IMR-90 (cell line): Measurements from ENCODE around the gene USP25. TPM values are rescaled to one million over a fixed set of nuclear protein-coding genes. Genes with fewer than 3 reads are reported as not detected.

Experiments
- ATAC-seq: fragments of 200-7000 bp; cut with Tn5 transposase; 2 replicates; pipeline ENCODE4 v1.9.1; 2020; ENCODE audit warnings: low read depth, mild to moderate bottlenecking, moderate library complexity
- BruUV-seq: library from RNA; stranded (reverse); fragments of 400-500 nt; replicated peaks from 2 replicates; lab custom pipeline; 2021; lab: Mats Ljungman, UMichigan
- CTCF ChIA-PET: fragments of 300-600 bp; formaldehyde crosslinking; extraction: SDS; loops from one replicate; lab custom pipeline; 2021; ENCODE audit warnings: antibody characterized with exemption; lab: Yijun Ruan, JAX
- POLR2A ChIA-PET: fragments of 300-600 bp; sonication (Branson Sonifier 250); formaldehyde crosslinking; loops from one replicate; lab custom pipeline; 2022; ENCODE audit warnings: antibody characterized with exemption; ENCODE audit not compliant: unreplicated experiment; lab: Charles Lee
- DNase-seq: peaks from one replicate; pipeline ENCODE4 v3.0.0; 2013
- H2AFZ ChIP-seq: replicated peaks from 2 replicates; pipeline ENCODE3; 2013; ENCODE audit warnings: low read length, mild to moderate bottlenecking; ENCODE audit not compliant: poor library complexity
- H2AK5ac ChIP-seq: 2 replicates; pipeline ENCODE4 v1.6.1; 2013; ENCODE audit warnings: low read depth, low read length, inconsistent platforms
- H2AK9ac ChIP-seq: replicated peaks from 2 replicates; pipeline ENCODE3; 2013; ENCODE audit warnings: mild to moderate bottlenecking, low read depth, low read length, moderate library complexity; ENCODE audit not compliant: poor library complexity
- H2BK120ac ChIP-seq: 2 replicates; pipeline ENCODE4 v1.6.1; 2013; ENCODE audit warnings: low read depth, low read length, inconsistent platforms
- H2BK15ac ChIP-seq: 3 replicates; pipeline ENCODE4 v1.6.1; 2013; ENCODE audit warnings: low read depth, low read length, inconsistent platforms
- H2BK20ac ChIP-seq: 2 replicates; pipeline ENCODE4 v1.6.1; 2013; ENCODE audit warnings: low read depth, mild to moderate bottlenecking, inconsistent platforms, low read length, moderate library complexity
- H2BK5ac ChIP-seq: 2 replicates; pipeline ENCODE4 v1.6.1; 2013; ENCODE audit warnings: mild to moderate bottlenecking, low read depth, low read length, inconsistent platforms; ENCODE audit not compliant: poor library complexity, severe bottlenecking
- H3K14ac ChIP-seq: replicated peaks from 2 replicates; pipeline ENCODE4 v1.6.1; 2013; ENCODE audit warnings: low read depth, low read length, inconsistent platforms
- H3K18ac ChIP-seq: 2 replicates; pipeline ENCODE4 v1.6.1; 2013; ENCODE audit warnings: low read depth, low read length, control low read depth
- H3K23ac ChIP-seq: 2 replicates; pipeline ENCODE4 v1.6.1; 2013; ENCODE audit warnings: low read depth, low read length, inconsistent platforms
- H3K27ac ChIP-seq: 2 replicates; pipeline ENCODE4 v1.5.1; 2013; ENCODE audit warnings: mild to moderate bottlenecking, control low read depth, low read length; ENCODE audit not compliant: insufficient read depth
- H3K27me3 ChIP-seq: 2 replicates; pipeline ENCODE4 v1.6.1; 2013; ENCODE audit warnings: low read length; ENCODE audit not compliant: control insufficient read depth, insufficient read depth
- H3K36me3 ChIP-seq: 2 replicates; pipeline ENCODE4 v1.6.1; 2013; ENCODE audit warnings: low read length, mixed read lengths; ENCODE audit not compliant: control insufficient read depth, insufficient read depth
- H3K4ac ChIP-seq: 2 replicates; pipeline ENCODE4 v1.6.1; 2013; ENCODE audit warnings: low read depth, low read length, inconsistent platforms
- H3K4me1 ChIP-seq: 2 replicates; pipeline ENCODE4 v1.6.1; 2013; ENCODE audit warnings: low read length, mixed read lengths; ENCODE audit not compliant: control insufficient read depth, insufficient read depth
- H3K4me2 ChIP-seq: 2 replicates; pipeline ENCODE4 v1.6.1; 2013; ENCODE audit warnings: low read depth, mild to moderate bottlenecking, control low read depth, low read length, moderate library complexity
- H3K4me3 ChIP-seq: 2 replicates; pipeline ENCODE4 v1.5.1; 2013; ENCODE audit warnings: low read depth, mild to moderate bottlenecking, control low read depth, low read length, moderate library complexity; ENCODE audit not compliant: insufficient read depth
- H3K56ac ChIP-seq: 2 replicates; pipeline ENCODE4 v1.6.1; 2013; ENCODE audit warnings: low read length, inconsistent platforms; ENCODE audit not compliant: insufficient read depth; ENCODE audit errors: extremely low read depth
- H3K79me1 ChIP-seq, 2 experiments: 2 replicates each; pipeline ENCODE4 v1.6.1; 2013; ENCODE audit warnings: low read length in 2 of 2, inconsistent platforms in 1 of 2, low read depth in 1 of 2
- H3K9ac ChIP-seq: 2 replicates; pipeline ENCODE4 v1.6.1; 2013; ENCODE audit warnings: low read depth, low read length, control low read depth
- H3K9me1 ChIP-seq: 2 replicates; pipeline ENCODE4 v1.6.1; 2013; ENCODE audit warnings: low read length, inconsistent platforms; ENCODE audit not compliant: insufficient read depth
- H3K9me3 ChIP-seq: 2 replicates; pipeline ENCODE4 v1.6.1; 2013; ENCODE audit warnings: low read length; ENCODE audit not compliant: control insufficient read depth, insufficient read depth
- H4K20me1 ChIP-seq: 2 replicates; pipeline ENCODE4 v1.6.1; 2013; ENCODE audit warnings: low read length, inconsistent platforms; ENCODE audit not compliant: insufficient read depth
- H4K5ac ChIP-seq: 2 replicates; pipeline ENCODE4 v1.6.1; 2013; ENCODE audit warnings: mild to moderate bottlenecking, low read depth, low read length, control low read depth
- H4K8ac ChIP-seq, 2 experiments: 2 replicates each; pipeline ENCODE4 v1.6.1; 2013; ENCODE audit warnings: low read depth in 2 of 2, low read length in 2 of 2, control low read depth in 1 of 2, inconsistent platforms in 1 of 2
- H4K91ac ChIP-seq: 2 replicates; pipeline ENCODE4 v1.6.1; 2013; ENCODE audit warnings: low read depth, low read length, inconsistent platforms; ENCODE audit not compliant: insufficient read depth
- CEBPB ChIP-seq: IDR thresholded peaks from 2 replicates; pipeline ENCODE4 v1.6.1; 2012; ENCODE audit warnings: low read depth, low read length, improper control_type of control experiment
- CHD1 ChIP-seq: IDR thresholded peaks from 2 replicates; pipeline ENCODE4 v1.6.1; 2012; ENCODE audit warnings: low read depth, low read length, improper control_type of control experiment
- CTCF ChIP-seq: conservative IDR thresholded peaks from 2 replicates; pipeline ENCODE4 v1.5.1; 2012; ENCODE audit warnings: mild to moderate bottlenecking, low read depth, low read length, improper control_type of control experiment
- ELK1 ChIP-seq: fragments of 150-350 bp; IDR thresholded peaks from 2 replicates; pipeline ENCODE4 v1.6.1; 2016; ENCODE audit warnings: low read depth, mild to moderate bottlenecking, low read length, moderate library complexity, borderline replicate concordance
- FOS ChIP-seq: fragments of 150-350 bp; IDR thresholded peaks from 2 replicates; pipeline ENCODE4 v1.6.1; 2016; ENCODE audit warnings: low read depth, low read length
- MAFK ChIP-seq: IDR thresholded peaks from 2 replicates; pipeline ENCODE4 v1.6.1; 2012; ENCODE audit warnings: low read depth, low read length, improper control_type of control experiment
- MAZ ChIP-seq: IDR thresholded peaks from 2 replicates; pipeline ENCODE4 v1.6.1; 2012; ENCODE audit warnings: low read depth, mild to moderate bottlenecking, low read length, improper control_type of control experiment, moderate library complexity, borderline replicate concordance
- MXI1 ChIP-seq: IDR thresholded peaks from 2 replicates; pipeline ENCODE4 v1.6.1; 2012; ENCODE audit warnings: low read depth, mild to moderate bottlenecking, low read length, moderate library complexity, borderline replicate concordance
- NFE2L2 ChIP-seq: fragments of 150-350 bp; IDR thresholded peaks from 2 replicates; pipeline ENCODE4 v1.6.1; 2016; ENCODE audit warnings: low read depth, mild to moderate bottlenecking, low read length
- POLR2A ChIP-seq: IDR thresholded peaks from 2 replicates; pipeline ENCODE4 v1.6.1; 2012; ENCODE audit warnings: mild to moderate bottlenecking, low read depth, low read length
- RAD21 ChIP-seq: IDR thresholded peaks from 2 replicates; pipeline ENCODE4 v1.6.1; 2012; ENCODE audit warnings: low read length, improper control_type of control experiment
- RCOR1 ChIP-seq: IDR thresholded peaks from 2 replicates; pipeline ENCODE4 v1.6.1; 2012; ENCODE audit warnings: mild to moderate bottlenecking, low read length, improper control_type of control experiment; ENCODE audit not compliant: insufficient replicate concordance
- RFX5 ChIP-seq: IDR thresholded peaks from 2 replicates; pipeline ENCODE4 v1.8.0; 2012; ENCODE audit warnings: low read depth, mild to moderate bottlenecking, low read length, moderate library complexity
- USF2 ChIP-seq: fragments of 150-350 bp; IDR thresholded peaks from 2 replicates; pipeline ENCODE4 v1.6.1; 2017; ENCODE audit warnings: mild to moderate bottlenecking, antibody characterized with exemption, low read length, low read depth
- WGBS, 2 experiments: methylation state at CpG; one replicate each; pipeline versions ENCODE4 v1.1.5 to v1.1.7; 2013; ENCODE audit warnings: missing lambda C conversion rate in 2 of 2; ENCODE audit not compliant: insufficient read length in 1 of 2; ENCODE audit errors: extremely low coverage in 2 of 2; 5-methylcytosine and 5-hydroxymethylcytosine counted together
- dilution Hi-C: fragments of 300-500 bp; cut with HindIII; formaldehyde crosslinking; loops from one replicate; pipeline ENCODE4 v1.14.3; 2018; ENCODE audit warnings: low sequenced_read_pairs; ENCODE audit not compliant: unreplicated experiment
- in situ Hi-C: fragments of 300-500 bp; cut with MboI; formaldehyde crosslinking; loops from 3 replicates; pipeline ENCODE4 v1.14.3; 2019; ENCODE audit warnings: low sequenced_read_pairs, inconsistent platforms, mixed read lengths
- intact Hi-C: fragments of 100-400 bp; cut with micrococcal nuclease; formaldehyde crosslinking; loops from 2 replicates; pipeline ENCODE4 v1.10.0; 2022
- polyA plus RNA-seq, 3 experiments: library from polyadenylated mRNA; depleted of rRNA; stranded (reverse); fragments of >200 nt; gene quantifications; 2 replicates each; pipeline ENCODE4 v1.2.3, GENCODE V29; 2012; ENCODE audit warnings: low replicate concordance in 1 of 3
- total RNA-seq: library from RNA; depleted of rRNA; stranded (reverse); fragments of >200 nt; gene quantifications from 2 replicates; pipeline ENCODE4 v1.2.3, GENCODE V29; 2012

Gene USP25
- total and polyA plus RNA-seq, 2 of the 4 experiments (the other 2 are of a cell fraction), result 9.3 to 23.3 TPM

- Histone ChIP-seq H2BK120ac (no peak overlapping the region), H3K9me1 (no peaks in the 10 kb centered on the region), H3K18ac (no peak overlapping the region; the same call in 1 of the 2 replicates), H3K56ac (no peak overlapping the region; the same call in 1 of the 2 replicates), H3K9ac (no peak overlapping the region), H3K4me1 (peaks cover 2% of the 10 kb centered on the region; the same call in 1 of the 2 replicates), H3K14ac (no peak overlapping the region), H4K5ac (no peak overlapping the region), H3K27ac (no peak overlapping the region), H2AK5ac (no peak overlapping the region), H2BK5ac (no peak overlapping the region), H3K79me1 (no peaks in the 10 kb centered on the region), H4K91ac (no peak overlapping the region), H3K4me3 (no peak overlapping the region), H3K23ac (no peak overlapping the region), H4K20me1 (no peaks in the 10 kb centered on the region), H3K27me3 (no peaks in the 10 kb centered on the region), H2AFZ (no peak overlapping the region), H3K4me2 (no peak overlapping the region; the same call in 1 of the 2 replicates), H3K9me3 (no peaks in the 10 kb centered on the region), H4K8ac (no peak overlapping the region), H2BK15ac (no peak overlapping the region), H3K4ac (no peak overlapping the region), H2BK20ac (no peak overlapping the region), H2AK9ac (no peak overlapping the region), H3K36me3 (no peaks in the 10 kb centered on the region)
- DNase-seq (peak; percentile 2), ATAC-seq (peak; percentile 65)
- ChIA-PET CTCF (no interaction called here), POLR2A (no interaction called here)
- WGBS, 2 experiments, result no CpG with 5 or more reads among the region's 5 CpGs
- intact Hi-C loops, result loop anchor here (2.0 to 10.0 kb wide), 2 partner anchors 189 to 435 kb away; no protein-coding TSS in a partner anchor
- dilution Hi-C loops, result no loop called here
- BruUV-seq, result no TSS peak
- TF ChIP-seq RAD21, result no peak
- no peak for TF ChIP-seq CHD1
- TF ChIP-seq MAZ, result no peak
- no peak for TF ChIP-seq ELK1
- TF ChIP-seq MXI1, result no peak
- TF ChIP-seq CEBPB, result no peak
- no peak for TF ChIP-seq NFE2L2
- TF ChIP-seq RCOR1, result no peak
- TF ChIP-seq FOS, result no peak
- no peak for TF ChIP-seq MAFK
- no peak for TF ChIP-seq POLR2A
- TF ChIP-seq CTCF, result no peak
- TF ChIP-seq USF2, result no peak
- no peak for TF ChIP-seq RFX5
- in situ Hi-C loops, result no loop called here
These were observed 165.6 kb downstream of the USP25 start for GRCh38 chr21:15895142-15896106.
